ENCODE data around the gene BCHE. TPM values are rescaled to one million over a fixed set of nuclear protein-coding genes. Genes with fewer than 3 reads are reported as not detected.

The BCHE gene
- total and polyA plus RNA-seq, 4 donors: 0.08 to 4.3 (median 1.1) TPM

GRCh38 chr3:165753560-165753959 is 83.7 kb downstream of the BCHE start:
- Histone ChIP-seq H3K27me3 (ENCODE audit: control insufficient read depth in 1 of 2, insufficient read depth in 2 of 2, low read length in 1 of 2) (no peaks in the 10 kb centered on the region), H3K9me3 (ENCODE audit: control insufficient read depth, low read length) (no peaks in the 10 kb centered on the region), H3K4me3 (ENCODE audit: low read length in 2 of 2) (no peak overlapping the region), H3K27ac (ENCODE audit: low read depth in 1 of 2, low read length in 2 of 2) (no peak overlapping the region), H3K36me3 (ENCODE audit: control insufficient read depth in 1 of 2, insufficient read depth in 2 of 2, low read length in 1 of 2) (no peaks in the 10 kb centered on the region), H3K4me1 (ENCODE audit: control insufficient read depth in 1 of 2, insufficient read depth in 2 of 2, low read length in 2 of 2) (no peaks in the 10 kb centered on the region)
- ATAC-seq (ENCODE audit: low FRiP score) (no peak), DNase-seq (no peak)
- intact Hi-C loops (cut with DNase I): no loop called here

- H3K9me3 ChIP-seq (ENCODE audit: control insufficient read depth, low read length): no peaks in the 10 kb centered on the region
- DNase-seq (no peak), ATAC-seq (ENCODE audit: low FRiP score) (no peak)
- WGBS, 2 donors: 87 to 90% methylated on average over 7 of the region's 7 CpGs
- H3K27ac ChIP-seq (ENCODE audit: low read depth in 1 of 2, low read length in 2 of 2): no peak overlapping the region
- intact Hi-C loops (cut with DNase I): no loop called here
- H3K27me3 ChIP-seq (ENCODE audit: control insufficient read depth in 1 of 2, insufficient read depth in 2 of 2, low read length in 1 of 2): no peaks in the 10 kb centered on the region
- H3K4me3 ChIP-seq (ENCODE audit: low read length in 2 of 2): no peak overlapping the region
- H3K36me3 ChIP-seq (ENCODE audit: control insufficient read depth in 1 of 2, insufficient read depth in 2 of 2, low read length in 1 of 2): no peaks in the 10 kb centered on the region
- no peaks in the 10 kb centered on the region for H3K4me1 ChIP-seq (ENCODE audit: control insufficient read depth in 1 of 2, insufficient read depth in 2 of 2, low read length in 2 of 2)
These were observed 85.6 kb downstream of the BCHE start for GRCh38 chr3:165751637-165752036.

GRCh38 chr3:165749821-165750220 is 87.4 kb downstream of the BCHE start:
- Histone ChIP-seq H3K27me3 (ENCODE audit: control insufficient read depth in 1 of 2, insufficient read depth in 2 of 2, low read length in 1 of 2) (no peaks in the 10 kb centered on the region), H3K4me3 (ENCODE audit: low read length in 2 of 2) (no peak overlapping the region), H3K27ac (ENCODE audit: low read depth in 1 of 2, low read length in 2 of 2) (no peak overlapping the region), H3K4me1 (ENCODE audit: control insufficient read depth in 1 of 2, insufficient read depth in 2 of 2, low read length in 2 of 2) (no peaks in the 10 kb centered on the region), H3K9me3 (ENCODE audit: control insufficient read depth, low read length) (no peaks in the 10 kb centered on the region), H3K36me3 (ENCODE audit: control insufficient read depth in 1 of 2, insufficient read depth in 2 of 2, low read length in 1 of 2) (no peaks in the 10 kb centered on the region)
- DNase-seq: no peak
- no peak for ATAC-seq (ENCODE audit: low FRiP score)
- intact Hi-C loops (cut with DNase I): no loop called here

GRCh38 chr3:165749241-165749640 is 88.0 kb downstream of the BCHE start:
- 91 to 97% methylated on average over 2 of the region's 2 CpGs for WGBS, 2 donors
- H3K9me3 ChIP-seq (ENCODE audit: control insufficient read depth, low read length): no peaks in the 10 kb centered on the region
- no peak overlapping the region for H3K4me3 ChIP-seq (ENCODE audit: low read length in 2 of 2)
- no peak for ATAC-seq (ENCODE audit: low FRiP score)
- H3K4me1 ChIP-seq (ENCODE audit: control insufficient read depth in 1 of 2, insufficient read depth in 2 of 2, low read length in 2 of 2): no peaks in the 10 kb centered on the region
- no peak for DNase-seq
- no peaks in the 10 kb centered on the region for H3K36me3 ChIP-seq (ENCODE audit: control insufficient read depth in 1 of 2, insufficient read depth in 2 of 2, low read length in 1 of 2)
- intact Hi-C loops (cut with DNase I): no loop called here
- H3K27ac ChIP-seq (ENCODE audit: low read depth in 1 of 2, low read length in 2 of 2): no peak overlapping the region
- no peaks in the 10 kb centered on the region for H3K27me3 ChIP-seq (ENCODE audit: control insufficient read depth in 1 of 2, insufficient read depth in 2 of 2, low read length in 1 of 2)

- H3K4me1 ChIP-seq (ENCODE audit: control insufficient read depth in 1 of 2, insufficient read depth in 2 of 2, low read length in 2 of 2): no peaks in the 10 kb centered on the region
- H3K9me3 ChIP-seq (ENCODE audit: control insufficient read depth, low read length): no peaks in the 10 kb centered on the region
- WGBS, 2 donors: 40 to 55% methylated on average over 2 of the region's 2 CpGs
- no peak for DNase-seq
- no peaks in the 10 kb centered on the region for H3K36me3 ChIP-seq (ENCODE audit: control insufficient read depth in 1 of 2, insufficient read depth in 2 of 2, low read length in 1 of 2)
- H3K4me3 ChIP-seq (ENCODE audit: low read length in 2 of 2): no peak overlapping the region
- no peak for ATAC-seq (ENCODE audit: low FRiP score)
- intact Hi-C loops (cut with DNase I): no loop called here
- no peak overlapping the region for H3K27ac ChIP-seq (ENCODE audit: low read depth in 1 of 2, low read length in 2 of 2)
- no peaks in the 10 kb centered on the region for H3K27me3 ChIP-seq (ENCODE audit: control insufficient read depth in 1 of 2, insufficient read depth in 2 of 2, low read length in 1 of 2)
These were observed 89.1 kb downstream of the BCHE start for GRCh38 chr3:165748094-165748493.

- H3K4me1 ChIP-seq (ENCODE audit: control insufficient read depth in 1 of 2, insufficient read depth in 2 of 2, low read length in 2 of 2): no peaks in the 10 kb centered on the region
- no peaks in the 10 kb centered on the region for H3K27me3 ChIP-seq (ENCODE audit: control insufficient read depth in 1 of 2, insufficient read depth in 2 of 2, low read length in 1 of 2)
- H3K36me3 ChIP-seq (ENCODE audit: control insufficient read depth in 1 of 2, insufficient read depth in 2 of 2, low read length in 1 of 2): no peaks in the 10 kb centered on the region
- DNase-seq (no peak), ATAC-seq (ENCODE audit: low FRiP score) (no peak)
- H3K27ac ChIP-seq (ENCODE audit: low read depth in 1 of 2, low read length in 2 of 2): no peak overlapping the region
- intact Hi-C loops (cut with DNase I): no loop called here
- H3K9me3 ChIP-seq (ENCODE audit: control insufficient read depth, low read length): no peaks in the 10 kb centered on the region
- no peak overlapping the region for H3K4me3 ChIP-seq (ENCODE audit: low read length in 2 of 2)
- 55 to 62% methylated on average over 2 of the region's 2 CpGs for WGBS, 2 donors
These were observed 90.3 kb downstream of the BCHE start for GRCh38 chr3:165746874-165747273.

GRCh38 chr3:165744025-165744424 is 93.2 kb downstream of the BCHE start:
- Histone ChIP-seq H3K27me3 (ENCODE audit: control insufficient read depth in 1 of 2, insufficient read depth in 2 of 2, low read length in 1 of 2) (no peaks in the 10 kb centered on the region), H3K27ac (ENCODE audit: low read depth in 1 of 2, low read length in 2 of 2) (no peak overlapping the region), H3K4me3 (ENCODE audit: low read length in 2 of 2) (no peak overlapping the region), H3K9me3 (ENCODE audit: control insufficient read depth, low read length) (no peaks in the 10 kb centered on the region), H3K36me3 (ENCODE audit: control insufficient read depth in 1 of 2, insufficient read depth in 2 of 2, low read length in 1 of 2) (no peaks in the 10 kb centered on the region), H3K4me1 (ENCODE audit: control insufficient read depth in 1 of 2, insufficient read depth in 2 of 2, low read length in 2 of 2) (no peaks in the 10 kb centered on the region)
- intact Hi-C loops (cut with DNase I): no loop called here
- DNase-seq (no peak), ATAC-seq (ENCODE audit: low FRiP score) (no peak)
- WGBS, 2 donors: 92 to 100% methylated on average over 3 of the region's 3 CpGs

- DNase-seq (no peak), ATAC-seq (ENCODE audit: low FRiP score) (no peak)
- no peaks in the 10 kb centered on the region for H3K27me3 ChIP-seq (ENCODE audit: control insufficient read depth in 1 of 2, insufficient read depth in 2 of 2, low read length in 1 of 2)
- H3K36me3 ChIP-seq (ENCODE audit: control insufficient read depth in 1 of 2, insufficient read depth in 2 of 2, low read length in 1 of 2): no peaks in the 10 kb centered on the region
- intact Hi-C loops (cut with DNase I): no loop called here
- H3K4me1 ChIP-seq (ENCODE audit: control insufficient read depth in 1 of 2, insufficient read depth in 2 of 2, low read length in 2 of 2): no peaks in the 10 kb centered on the region
- no peak overlapping the region for H3K27ac ChIP-seq (ENCODE audit: low read depth in 1 of 2, low read length in 2 of 2)
- no peaks in the 10 kb centered on the region for H3K9me3 ChIP-seq (ENCODE audit: control insufficient read depth, low read length)
- H3K4me3 ChIP-seq (ENCODE audit: low read length in 2 of 2): no peak overlapping the region
These were observed 94.9 kb downstream of the BCHE start for GRCh38 chr3:165742351-165742750.

GRCh38 chr3:165729756-165730155 is 107.5 kb downstream of the BCHE start:
- H3K27ac ChIP-seq (ENCODE audit: low read depth in 1 of 2, low read length in 2 of 2): no peak overlapping the region
- 66 to 88% methylated on average over 4 of the region's 4 CpGs for WGBS, 2 donors
- ATAC-seq (ENCODE audit: low FRiP score) (no peak), DNase-seq (no peak)
- H3K9me3 ChIP-seq (ENCODE audit: control insufficient read depth, low read length): no peaks in the 10 kb centered on the region
- no peaks in the 10 kb centered on the region for H3K27me3 ChIP-seq (ENCODE audit: control insufficient read depth in 1 of 2, insufficient read depth in 2 of 2, low read length in 1 of 2)
- H3K4me1 ChIP-seq (ENCODE audit: control insufficient read depth in 1 of 2, insufficient read depth in 2 of 2, low read length in 2 of 2): no peaks in the 10 kb centered on the region
- no peak overlapping the region for H3K4me3 ChIP-seq (ENCODE audit: low read length in 2 of 2)
- H3K36me3 ChIP-seq (ENCODE audit: control insufficient read depth in 1 of 2, insufficient read depth in 2 of 2, low read length in 1 of 2): no peaks in the 10 kb centered on the region
- intact Hi-C loops (cut with DNase I): no loop called here
